Pulmonary artery endothelial cell (primary cell): ENCODE measurements around the gene DHX40. TPM values are rescaled to one million over a fixed set of nuclear protein-coding genes. Genes with fewer than 3 reads are reported as not detected.
"Not testable (repeated sequence)": the region's sequence is repeated elsewhere in the genome, so short reads cannot be mapped to it uniquely, and the experiment has no call there.

Source experiments
- DNase-seq: peaks from one replicate; pipeline ENCODE4 v3.0.0-alpha.2; 2011; ENCODE audit warnings: low read depth, low spot score
- total RNA-seq: library from RNA; depleted of rRNA; stranded (reverse); fragments of >200 nt; gene quantifications from 2 replicates; pipeline ENCODE4 v1.2.3, GENCODE V29; 2014

DHX40 gene
- total RNA-seq, 1 donor from 2014 or later: 57.6 TPM

- no peak for DNase-seq
Observed at GRCh38 chr17:59627770-59628171, 62.4 kb downstream of the DHX40 start.

GRCh38 chr17:59629174-59629573 is 63.8 kb downstream of the DHX40 start:
- DNase-seq: no peak

- no peak for DNase-seq
Observed at GRCh38 chr17:59631276-59631675, 65.9 kb downstream of the DHX40 start.

- DNase-seq: no peak
Observed at GRCh38 chr17:59632398-59632797, 67.0 kb downstream of the DHX40 start.

- no peak for DNase-seq
Observed at GRCh38 chr17:59633658-59634359, 68.4 kb downstream of the DHX40 start.

- DNase-seq: no peak
Observed at GRCh38 chr17:59634632-59635541, 69.5 kb downstream of the DHX40 start.

- no peak for DNase-seq
Observed at GRCh38 chr17:59637611-59638310, 72.4 kb downstream of the DHX40 start.

- no peak for DNase-seq
Observed at GRCh38 chr17:59638553-59638952, 73.1 kb downstream of the DHX40 start.

- no peak for DNase-seq
Observed at GRCh38 chr17:59641799-59642484, 76.5 kb downstream of the DHX40 start.

- DNase-seq: no peak
Observed at GRCh38 chr17:59642565-59642964, 77.2 kb downstream of the DHX40 start.

- no peak for DNase-seq
Observed at GRCh38 chr17:59643159-59644140, 78.0 kb downstream of the DHX40 start.

GRCh38 chr17:59647288-59647687 is 81.9 kb downstream of the DHX40 start:
- DNase-seq: no peak

GRCh38 chr17:59649886-59650285 is 84.5 kb downstream of the DHX40 start:
- DNase-seq: no peak

GRCh38 chr17:59650642-59651041 is 85.2 kb downstream of the DHX40 start:
- no peak for DNase-seq

- DNase-seq: no peak
Observed at GRCh38 chr17:59651346-59651745, 85.9 kb downstream of the DHX40 start.

GRCh38 chr17:59652119-59652518 is 86.7 kb downstream of the DHX40 start:
- DNase-seq: no peak

- not testable (repeated sequence) for DNase-seq
Observed at GRCh38 chr17:59656624-59657023, 91.2 kb downstream of the DHX40 start.
